ENCODE results near the gene ELK4.

Gene ELK4

DNA sequence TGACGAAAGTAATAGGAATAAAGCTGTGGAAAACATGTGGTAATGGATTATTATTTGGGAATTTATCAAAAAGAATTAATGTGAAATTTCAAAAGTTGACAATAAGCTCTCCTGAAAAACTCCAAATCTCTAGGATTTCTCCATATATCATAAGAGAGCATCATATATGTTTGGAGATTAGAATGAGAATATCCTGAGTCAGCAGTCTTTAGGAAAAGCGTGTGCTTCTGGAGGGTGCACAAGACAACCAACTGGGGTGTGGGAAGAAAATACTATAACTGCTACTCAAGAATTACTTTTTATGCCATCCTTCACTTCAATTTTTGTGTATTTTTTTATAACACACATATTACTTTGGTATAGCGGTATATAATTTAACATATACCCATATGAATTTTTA lies 19.7 kb downstream of the ELK4 start:
- Histone ChIP-seq H3K4me3 (ENCODE audit: low read length) (no peak overlapping the region), H3K79me2 (ENCODE audit: control insufficient read depth, insufficient read depth, low read length) (no peaks in the 10 kb centered on the region), H3K4ac (ENCODE audit: low read depth, low read length) (no peak overlapping the region), H3K79me1 (ENCODE audit: low read length) (no peaks in the 10 kb centered on the region), H3K4me1 (ENCODE audit: control insufficient read depth, low read depth, low read length) (no peaks in the 10 kb centered on the region), H3K36me3 (ENCODE audit: control insufficient read depth, insufficient read depth, low read length) (peaks cover 2% of the 10 kb centered on the region), H2BK120ac (ENCODE audit: low read depth, low read length) (no peak overlapping the region), H4K8ac (ENCODE audit: low read depth, low read length) (no peak overlapping the region), H2BK5ac (ENCODE audit: low read length) (no peak overlapping the region), H3K4me2 (ENCODE audit: low read length) (no peak overlapping the region), H3K27me3 (ENCODE audit: insufficient read depth, low read length, poor library complexity) (no peaks in the 10 kb centered on the region), H3K27ac (ENCODE audit: low read depth, low read length) (no peak overlapping the region), H2AK5ac (ENCODE audit: low read length) (no peak overlapping the region), H4K5ac (ENCODE audit: low read length) (no peak overlapping the region), H3K56ac (ENCODE audit: low read length) (no peak overlapping the region), H3K9ac (ENCODE audit: low read length) (no peak overlapping the region), H3K18ac (ENCODE audit: low read length) (no peak overlapping the region), H2BK15ac (replicated peaks; ENCODE audit: low read depth) (no peak overlapping the region), H3K23ac (ENCODE audit: low read length) (no peak overlapping the region)
- no peak for DNase-seq
- WGBS (ENCODE audit: extremely low coverage, insufficient coverage, low lambda C conversion rate) = no CpG with 5 or more reads among the region's 3 CpGs

DNA sequence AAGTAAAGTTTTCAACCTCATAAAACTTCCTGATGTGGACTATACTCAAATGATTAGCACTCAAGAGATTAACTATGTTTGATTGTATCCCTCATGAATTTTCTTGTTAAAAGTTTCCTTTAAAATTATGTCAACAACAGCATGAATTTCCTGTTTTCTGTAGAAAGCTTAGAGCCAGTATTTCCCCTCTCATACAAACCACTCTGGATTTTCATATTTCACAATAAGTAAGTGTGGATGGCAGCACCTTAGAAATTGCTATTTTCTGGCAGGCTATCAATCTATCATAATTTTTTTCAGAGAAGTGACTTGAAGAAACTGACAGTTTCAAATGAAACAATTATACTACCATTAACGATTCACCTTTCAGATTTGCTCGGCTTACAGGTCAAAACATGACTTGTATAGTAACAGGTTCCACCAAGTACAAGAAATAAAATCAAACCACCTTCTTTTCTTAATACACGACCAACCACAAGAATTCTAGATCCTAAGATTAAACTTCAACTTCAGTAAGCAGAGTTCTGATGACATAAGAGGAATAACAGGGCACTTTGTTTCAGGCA lies 20.8 kb downstream of the ELK4 start:
- H2BK120ac ChIP-seq (ENCODE audit: low read depth, low read length) = no peak overlapping the region
- no peak overlapping the region for H2BK5ac ChIP-seq (ENCODE audit: low read length)
- H3K4me1 ChIP-seq (ENCODE audit: control insufficient read depth, low read depth, low read length) = no peaks in the 10 kb centered on the region
- no peak overlapping the region for H3K27ac ChIP-seq (ENCODE audit: low read depth, low read length)
- H3K4ac ChIP-seq (ENCODE audit: low read depth, low read length) = no peak overlapping the region
- H4K8ac ChIP-seq (ENCODE audit: low read depth, low read length) = no peak overlapping the region
- H4K5ac ChIP-seq (ENCODE audit: low read length) = no peak overlapping the region
- H2AK5ac ChIP-seq (ENCODE audit: low read length) = no peak overlapping the region
- no peak overlapping the region for H3K9ac ChIP-seq (ENCODE audit: low read length)
- no peak overlapping the region for H3K18ac ChIP-seq (ENCODE audit: low read length)
- H3K79me2 ChIP-seq (ENCODE audit: control insufficient read depth, insufficient read depth, low read length) = no peaks in the 10 kb centered on the region
- H3K79me1 ChIP-seq (ENCODE audit: low read length) = no peaks in the 10 kb centered on the region
- H3K23ac ChIP-seq (ENCODE audit: low read length) = no peak overlapping the region
- H3K27me3 ChIP-seq (ENCODE audit: insufficient read depth, low read length, poor library complexity) = no peaks in the 10 kb centered on the region
- no peak for DNase-seq
- no peak overlapping the region for H3K4me2 ChIP-seq (ENCODE audit: low read length)
- H2BK15ac ChIP-seq (replicated peaks; ENCODE audit: low read depth) = no peak overlapping the region
- no CpG with 5 or more reads among the region's 3 CpGs for WGBS (ENCODE audit: extremely low coverage, insufficient coverage, low lambda C conversion rate)
- H3K4me3 ChIP-seq (ENCODE audit: low read length) = no peak overlapping the region
- no peaks in the 10 kb centered on the region for H3K36me3 ChIP-seq (ENCODE audit: control insufficient read depth, insufficient read depth, low read length)
- no peak overlapping the region for H3K56ac ChIP-seq (ENCODE audit: low read length)

DNA sequence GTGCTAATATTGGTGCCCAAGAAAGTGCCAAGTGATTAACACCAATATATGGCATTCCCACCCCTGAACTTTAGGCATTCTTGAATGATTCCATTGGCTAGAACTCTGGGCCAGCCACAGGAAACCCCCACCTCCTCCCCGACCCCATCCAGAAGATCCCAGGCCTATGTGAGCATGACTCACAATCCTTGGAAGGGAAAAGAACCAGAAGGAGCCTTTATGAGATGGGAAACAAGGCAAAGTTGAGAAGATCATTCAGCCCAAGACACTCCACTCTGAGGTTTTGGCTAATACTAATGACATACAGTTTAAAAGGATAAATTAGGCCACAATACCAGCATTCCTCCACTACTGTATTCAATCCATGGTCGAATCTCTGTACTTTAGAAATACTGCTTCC lies 21.8 kb downstream of the ELK4 start:
- Histone ChIP-seq H3K4me3 (ENCODE audit: low read length) (no peak overlapping the region), H2BK120ac (ENCODE audit: low read depth, low read length) (no peak overlapping the region), H3K27me3 (ENCODE audit: insufficient read depth, low read length, poor library complexity) (no peaks in the 10 kb centered on the region), H3K27ac (ENCODE audit: low read depth, low read length) (no peak overlapping the region), H2BK5ac (ENCODE audit: low read length) (no peak overlapping the region), H3K4me1 (ENCODE audit: control insufficient read depth, low read depth, low read length) (no peaks in the 10 kb centered on the region), H3K4ac (ENCODE audit: low read depth, low read length) (no peak overlapping the region), H3K23ac (ENCODE audit: low read length) (no peak overlapping the region), H2AK5ac (ENCODE audit: low read length) (no peak overlapping the region), H3K18ac (ENCODE audit: low read length) (no peak overlapping the region), H2BK15ac (replicated peaks; ENCODE audit: low read depth) (no peak overlapping the region), H4K5ac (ENCODE audit: low read length) (no peak overlapping the region), H3K36me3 (ENCODE audit: control insufficient read depth, insufficient read depth, low read length) (no peaks in the 10 kb centered on the region), H3K79me1 (ENCODE audit: low read length) (no peaks in the 10 kb centered on the region), H3K4me2 (ENCODE audit: low read length) (no peak overlapping the region), H3K56ac (ENCODE audit: low read length) (no peak overlapping the region), H4K8ac (ENCODE audit: low read depth, low read length) (no peak overlapping the region), H3K9ac (ENCODE audit: low read length) (no peak overlapping the region), H3K79me2 (ENCODE audit: control insufficient read depth, insufficient read depth, low read length) (no peaks in the 10 kb centered on the region)
- DNase-seq = peak; percentile 79
- no CpG with 5 or more reads among the region's 2 CpGs for WGBS (ENCODE audit: extremely low coverage, insufficient coverage, low lambda C conversion rate)

DNA sequence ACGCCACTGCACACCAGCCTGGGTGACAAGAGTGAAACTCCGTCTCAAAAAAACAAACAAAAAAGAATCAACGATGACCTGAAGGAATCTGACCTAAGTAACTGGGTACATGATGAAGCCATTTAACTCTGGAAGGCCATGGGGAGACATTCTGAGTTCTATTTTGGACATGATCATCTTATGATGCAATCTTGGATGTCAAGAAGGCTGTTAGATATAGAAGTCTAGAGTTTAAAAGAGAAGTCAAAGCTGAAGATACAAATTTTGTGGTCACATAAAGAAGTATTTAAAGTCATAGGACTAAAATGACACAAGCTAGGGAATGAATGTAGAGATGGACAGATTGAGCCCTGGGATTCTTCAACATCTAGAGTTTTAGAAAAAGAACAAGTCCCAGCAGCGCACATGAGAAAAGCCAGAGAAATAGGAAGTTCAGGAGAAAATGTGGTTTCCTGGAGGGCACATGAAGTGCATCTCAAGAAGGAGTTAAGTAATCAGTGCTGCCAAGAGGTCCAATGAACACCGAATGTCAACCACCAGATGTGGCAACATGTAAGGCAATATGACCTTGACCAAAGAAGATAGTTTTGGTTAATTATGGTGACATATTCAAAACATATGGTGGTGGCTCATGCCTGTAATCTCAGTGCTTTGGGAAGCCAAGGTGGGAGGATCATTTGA lies 26.8 kb downstream of the ELK4 start:
- Histone ChIP-seq H2AK5ac (ENCODE audit: low read length) (no peak overlapping the region), H3K79me1 (ENCODE audit: low read length) (no peaks in the 10 kb centered on the region), H3K36me3 (ENCODE audit: control insufficient read depth, insufficient read depth, low read length) (no peaks in the 10 kb centered on the region), H2BK15ac (replicated peaks; ENCODE audit: low read depth) (no peak overlapping the region), H3K4ac (ENCODE audit: low read depth, low read length) (no peak overlapping the region), H3K79me2 (ENCODE audit: control insufficient read depth, insufficient read depth, low read length) (no peaks in the 10 kb centered on the region), H3K4me2 (ENCODE audit: low read length) (no peak overlapping the region), H3K27ac (ENCODE audit: low read depth, low read length) (no peak overlapping the region), H3K4me3 (ENCODE audit: low read length) (no peak overlapping the region), H4K5ac (ENCODE audit: low read length) (no peak overlapping the region), H4K8ac (ENCODE audit: low read depth, low read length) (no peak overlapping the region), H2BK5ac (ENCODE audit: low read length) (no peak overlapping the region), H2BK120ac (ENCODE audit: low read depth, low read length) (no peak overlapping the region), H3K23ac (ENCODE audit: low read length) (no peak overlapping the region), H3K4me1 (ENCODE audit: control insufficient read depth, low read depth, low read length) (no peaks in the 10 kb centered on the region), H3K9ac (ENCODE audit: low read length) (no peak overlapping the region), H3K18ac (ENCODE audit: low read length) (no peak overlapping the region), H3K27me3 (ENCODE audit: insufficient read depth, low read length, poor library complexity) (no peaks in the 10 kb centered on the region), H3K56ac (ENCODE audit: low read length) (no peak overlapping the region)
- WGBS (ENCODE audit: extremely low coverage, insufficient coverage, low lambda C conversion rate) = no CpG with 5 or more reads among the region's 5 CpGs
- no peak for DNase-seq

DNA sequence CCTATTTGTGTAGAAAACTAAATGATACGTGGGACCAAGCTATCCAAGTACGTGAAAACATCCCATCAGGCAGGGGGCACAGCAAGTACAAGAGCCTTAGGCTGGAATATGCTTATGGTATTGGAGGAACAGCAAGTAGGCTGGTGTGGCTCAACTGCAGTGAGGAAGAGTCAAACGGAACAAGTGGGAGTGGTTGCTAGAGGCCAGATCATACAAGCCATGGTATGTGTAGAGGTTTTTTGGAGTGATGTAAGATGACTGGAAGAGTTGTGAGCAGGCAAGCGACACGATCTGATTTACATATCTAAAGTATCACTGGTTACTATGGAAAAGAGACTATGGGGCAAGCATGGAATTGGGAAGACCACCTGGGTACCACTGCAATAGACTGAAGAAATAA lies 27.8 kb downstream of the ELK4 start:
- no peaks in the 10 kb centered on the region for H3K36me3 ChIP-seq (ENCODE audit: control insufficient read depth, insufficient read depth, low read length)
- H3K4ac ChIP-seq (ENCODE audit: low read depth, low read length) = no peak overlapping the region
- no peak overlapping the region for H2AK5ac ChIP-seq (ENCODE audit: low read length)
- H3K4me1 ChIP-seq (ENCODE audit: control insufficient read depth, low read depth, low read length) = no peaks in the 10 kb centered on the region
- no peak overlapping the region for H4K5ac ChIP-seq (ENCODE audit: low read length)
- H3K27ac ChIP-seq (ENCODE audit: low read depth, low read length) = no peak overlapping the region
- no peak overlapping the region for H3K18ac ChIP-seq (ENCODE audit: low read length)
- H3K4me2 ChIP-seq (ENCODE audit: low read length) = no peak overlapping the region
- H4K8ac ChIP-seq (ENCODE audit: low read depth, low read length) = no peak overlapping the region
- H3K4me3 ChIP-seq (ENCODE audit: low read length) = no peak overlapping the region
- H3K27me3 ChIP-seq (ENCODE audit: insufficient read depth, low read length, poor library complexity) = no peaks in the 10 kb centered on the region
- no peak overlapping the region for H2BK15ac ChIP-seq (replicated peaks; ENCODE audit: low read depth)
- DNase-seq = peak; percentile 25
- H2BK120ac ChIP-seq (ENCODE audit: low read depth, low read length) = no peak overlapping the region
- H3K79me1 ChIP-seq (ENCODE audit: low read length) = no peaks in the 10 kb centered on the region
- no peak overlapping the region for H3K56ac ChIP-seq (ENCODE audit: low read length)
- no peaks in the 10 kb centered on the region for H3K79me2 ChIP-seq (ENCODE audit: control insufficient read depth, insufficient read depth, low read length)
- H2BK5ac ChIP-seq (ENCODE audit: low read length) = no peak overlapping the region
- WGBS (ENCODE audit: extremely low coverage, insufficient coverage, low lambda C conversion rate) = no CpG with 5 or more reads among the region's 5 CpGs
- no peak overlapping the region for H3K23ac ChIP-seq (ENCODE audit: low read length)
- no peak overlapping the region for H3K9ac ChIP-seq (ENCODE audit: low read length)

DNA sequence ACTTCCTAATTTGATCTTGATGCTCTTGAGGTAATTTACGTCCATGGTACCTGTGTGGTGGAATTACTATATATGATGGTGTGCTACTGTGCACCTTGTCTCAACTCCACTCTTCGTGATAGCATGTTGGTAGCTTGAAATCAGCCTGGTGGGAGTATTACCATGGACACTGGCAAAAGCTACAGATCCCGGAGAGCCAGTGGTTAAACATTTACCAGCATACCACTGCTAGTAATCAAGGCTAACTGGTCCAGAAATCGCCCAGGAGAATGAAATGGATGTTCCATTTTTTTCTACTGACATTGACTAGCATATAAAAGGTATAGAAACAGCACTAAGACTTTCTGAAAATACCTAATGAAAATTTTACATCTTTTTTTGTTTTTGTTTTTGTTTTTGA lies 30.6 kb downstream of the ELK4 start:
- Histone ChIP-seq H3K18ac (ENCODE audit: low read length) (no peak overlapping the region), H3K56ac (ENCODE audit: low read length) (no peak overlapping the region), H3K23ac (ENCODE audit: low read length) (no peak overlapping the region), H2AK5ac (ENCODE audit: low read length) (no peak overlapping the region), H2BK15ac (replicated peaks; ENCODE audit: low read depth) (no peak overlapping the region), H3K4ac (ENCODE audit: low read depth, low read length) (no peak overlapping the region), H3K27me3 (ENCODE audit: insufficient read depth, low read length, poor library complexity) (no peaks in the 10 kb centered on the region), H3K4me1 (ENCODE audit: control insufficient read depth, low read depth, low read length) (no peaks in the 10 kb centered on the region), H3K27ac (ENCODE audit: low read depth, low read length) (no peak overlapping the region), H3K36me3 (ENCODE audit: control insufficient read depth, insufficient read depth, low read length) (no peaks in the 10 kb centered on the region), H2BK120ac (ENCODE audit: low read depth, low read length) (no peak overlapping the region), H3K9ac (ENCODE audit: low read length) (no peak overlapping the region), H3K4me2 (ENCODE audit: low read length) (no peak overlapping the region), H4K5ac (ENCODE audit: low read length) (no peak overlapping the region), H3K4me3 (ENCODE audit: low read length) (no peak overlapping the region), H3K79me1 (ENCODE audit: low read length) (no peaks in the 10 kb centered on the region), H3K79me2 (ENCODE audit: control insufficient read depth, insufficient read depth, low read length) (no peaks in the 10 kb centered on the region), H2BK5ac (ENCODE audit: low read length) (no peak overlapping the region), H4K8ac (ENCODE audit: low read depth, low read length) (no peak overlapping the region)
- no peak for DNase-seq
- WGBS (ENCODE audit: extremely low coverage, insufficient coverage, low lambda C conversion rate) = no CpG with 5 or more reads among the region's 4 CpGs
